GM12878 (cell line): ENCODE results near the gene PIGL.

Experiments used
- ATF7 ChIP-seq: fragments of 450-650 bp; IDR thresholded peaks from 2 replicates; pipeline ENCODE4 v1.6.1; 2016; ENCODE audit warnings: low read depth, mild to moderate bottlenecking
- NFYB ChIP-seq: IDR thresholded peaks from 2 replicates; pipeline ENCODE4 v1.6.1; 2011; ENCODE audit warnings: low read depth, mild to moderate bottlenecking, low read length, improper control_type of control experiment, moderate library complexity; ENCODE audit not compliant: insufficient read depth
- POLR2A ChIP-seq: IDR thresholded peaks from 2 replicates; pipeline ENCODE4 v1.6.1; 2011; ENCODE audit warnings: low read depth, mild to moderate bottlenecking, low read length
- RBBP5 ChIP-seq: fragments of 200-600 bp; sonication (generic); conservative IDR thresholded peaks from 2 replicates; pipeline ENCODE4 v1.6.1; 2016
- SP1 ChIP-seq: IDR thresholded peaks from one replicate; pipeline ENCODE4 v1.6.1; 2011; ENCODE audit warnings: low read depth, low read length
- TAF1 ChIP-seq: IDR thresholded peaks from 2 replicates; pipeline ENCODE4 v1.6.1; 2011; ENCODE audit warnings: mild to moderate bottlenecking, low read depth, low read length, borderline replicate concordance
- TARDBP ChIP-seq: IDR thresholded peaks from 2 replicates; pipeline ENCODE4 v1.6.1; 2016; ENCODE audit warnings: borderline replicate concordance
- TF ChIP-seq, protein P1 (sequence below), 3 experiments: IDR thresholded peaks in 2 of 3; conservative IDR thresholded peaks in 1 of 3; 2 replicates each; pipeline ENCODE4 v1.5.1; 2011; ENCODE audit warnings: low read depth in 3 of 3, low read length in 3 of 3, mild to moderate bottlenecking in 3 of 3, control low read depth in 2 of 3, moderate library complexity in 2 of 3, inconsistent platforms in 1 of 3, mixed read lengths in 1 of 3; ENCODE audit not compliant: control insufficient read depth in 2 of 3, insufficient read depth in 1 of 3; ENCODE audit errors: extremely low read depth in 1 of 3
- TF ChIP-seq, protein P2 (sequence below): IDR thresholded peaks from 2 replicates; pipeline ENCODE4 v1.6.1; 2012; ENCODE audit warnings: mild to moderate bottlenecking, low read depth, low read length

DNA sequence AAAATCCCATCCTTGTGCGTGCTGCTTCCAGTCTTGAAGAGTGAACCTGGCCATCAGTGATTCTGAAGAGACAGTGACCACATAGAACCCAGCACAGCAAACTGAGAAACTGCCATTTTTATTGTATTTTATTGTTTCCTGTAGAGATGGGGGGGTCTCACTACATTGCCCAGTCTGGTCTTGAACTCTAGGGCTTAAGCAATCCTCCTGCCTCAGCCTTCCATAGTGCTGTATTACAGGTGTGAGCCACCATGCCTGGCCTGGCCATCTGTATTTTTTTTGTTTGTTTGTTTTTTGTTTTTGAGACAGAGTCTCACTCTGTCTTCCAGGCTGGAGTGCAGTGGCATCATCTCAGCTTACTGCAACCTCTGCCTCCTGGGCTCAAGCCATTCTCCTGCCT lies 122.4 kb downstream of the PIGL start:
- TF ChIP-seq, protein P1, sequence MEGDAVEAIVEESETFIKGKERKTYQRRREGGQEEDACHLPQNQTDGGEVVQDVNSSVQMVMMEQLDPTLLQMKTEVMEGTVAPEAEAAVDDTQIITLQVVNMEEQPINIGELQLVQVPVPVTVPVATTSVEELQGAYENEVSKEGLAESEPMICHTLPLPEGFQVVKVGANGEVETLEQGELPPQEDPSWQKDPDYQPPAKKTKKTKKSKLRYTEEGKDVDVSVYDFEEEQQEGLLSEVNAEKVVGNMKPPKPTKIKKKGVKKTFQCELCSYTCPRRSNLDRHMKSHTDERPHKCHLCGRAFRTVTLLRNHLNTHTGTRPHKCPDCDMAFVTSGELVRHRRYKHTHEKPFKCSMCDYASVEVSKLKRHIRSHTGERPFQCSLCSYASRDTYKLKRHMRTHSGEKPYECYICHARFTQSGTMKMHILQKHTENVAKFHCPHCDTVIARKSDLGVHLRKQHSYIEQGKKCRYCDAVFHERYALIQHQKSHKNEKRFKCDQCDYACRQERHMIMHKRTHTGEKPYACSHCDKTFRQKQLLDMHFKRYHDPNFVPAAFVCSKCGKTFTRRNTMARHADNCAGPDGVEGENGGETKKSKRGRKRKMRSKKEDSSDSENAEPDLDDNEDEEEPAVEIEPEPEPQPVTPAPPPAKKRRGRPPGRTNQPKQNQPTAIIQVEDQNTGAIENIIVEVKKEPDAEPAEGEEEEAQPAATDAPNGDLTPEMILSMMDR (IDR thresholded peaks at IDR 0.05 in 2 of 3, conservative IDR thresholded peaks at IDR 0.05 in 1 of 3; ENCODE audit: control insufficient read depth in 2 of 3, extremely low read depth in 1 of 3, insufficient read depth in 1 of 3, low read depth in 3 of 3, low read length in 3 of 3) = no peak
- TF ChIP-seq SP1 (no peak), ATF7 (no peak), RBBP5 (no peak), TAF1 (no peak), POLR2A (no peak), TARDBP (no peak), NFYB (no peak)
- TF ChIP-seq, protein P2, sequence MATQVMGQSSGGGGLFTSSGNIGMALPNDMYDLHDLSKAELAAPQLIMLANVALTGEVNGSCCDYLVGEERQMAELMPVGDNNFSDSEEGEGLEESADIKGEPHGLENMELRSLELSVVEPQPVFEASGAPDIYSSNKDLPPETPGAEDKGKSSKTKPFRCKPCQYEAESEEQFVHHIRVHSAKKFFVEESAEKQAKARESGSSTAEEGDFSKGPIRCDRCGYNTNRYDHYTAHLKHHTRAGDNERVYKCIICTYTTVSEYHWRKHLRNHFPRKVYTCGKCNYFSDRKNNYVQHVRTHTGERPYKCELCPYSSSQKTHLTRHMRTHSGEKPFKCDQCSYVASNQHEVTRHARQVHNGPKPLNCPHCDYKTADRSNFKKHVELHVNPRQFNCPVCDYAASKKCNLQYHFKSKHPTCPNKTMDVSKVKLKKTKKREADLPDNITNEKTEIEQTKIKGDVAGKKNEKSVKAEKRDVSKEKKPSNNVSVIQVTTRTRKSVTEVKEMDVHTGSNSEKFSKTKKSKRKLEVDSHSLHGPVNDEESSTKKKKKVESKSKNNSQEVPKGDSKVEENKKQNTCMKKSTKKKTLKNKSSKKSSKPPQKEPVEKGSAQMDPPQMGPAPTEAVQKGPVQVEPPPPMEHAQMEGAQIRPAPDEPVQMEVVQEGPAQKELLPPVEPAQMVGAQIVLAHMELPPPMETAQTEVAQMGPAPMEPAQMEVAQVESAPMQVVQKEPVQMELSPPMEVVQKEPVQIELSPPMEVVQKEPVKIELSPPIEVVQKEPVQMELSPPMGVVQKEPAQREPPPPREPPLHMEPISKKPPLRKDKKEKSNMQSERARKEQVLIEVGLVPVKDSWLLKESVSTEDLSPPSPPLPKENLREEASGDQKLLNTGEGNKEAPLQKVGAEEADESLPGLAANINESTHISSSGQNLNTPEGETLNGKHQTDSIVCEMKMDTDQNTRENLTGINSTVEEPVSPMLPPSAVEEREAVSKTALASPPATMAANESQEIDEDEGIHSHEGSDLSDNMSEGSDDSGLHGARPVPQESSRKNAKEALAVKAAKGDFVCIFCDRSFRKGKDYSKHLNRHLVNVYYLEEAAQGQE = no peak
